Chondrocyte (in vitro differentiated cells): ENCODE measurements around the gene ZBTB8OS. TPM values are rescaled to one million over a fixed set of nuclear protein-coding genes. Genes with fewer than 3 reads are reported as not detected.

Source experiments
- DNase-seq: peaks from one replicate; pipeline ENCODE4 v3.0.0; 2021; ENCODE audit warnings: mixed read lengths, low spot score
- H3K27ac Mint-ChIP-seq: one replicate; pipeline ENCODE4 v1.8.0; 2021; ENCODE audit warnings: mild to moderate bottlenecking, moderate library complexity, mixed read lengths; ENCODE audit not compliant: unreplicated experiment
- H3K27me3 Mint-ChIP-seq: 2 replicates; pipeline ENCODE4 v1.8.0; 2021; ENCODE audit warnings: low read depth, mixed read lengths
- H3K36me3 Mint-ChIP-seq: 2 replicates; pipeline ENCODE4 v1.8.0; 2021; ENCODE audit warnings: low read depth, mixed read lengths
- H3K4me1 Mint-ChIP-seq: 2 replicates; pipeline ENCODE4 v1.8.0; 2021; ENCODE audit warnings: low read depth, mild to moderate bottlenecking, mixed read lengths
- H3K4me3 Mint-ChIP-seq: one replicate; pipeline ENCODE4 v1.8.0; 2021; ENCODE audit warnings: mild to moderate bottlenecking, moderate library complexity, mixed read lengths; ENCODE audit not compliant: unreplicated experiment
- H3K9me3 Mint-ChIP-seq: 2 replicates; pipeline ENCODE4 v1.8.0; 2021; ENCODE audit warnings: low read depth, mixed read lengths
- total RNA-seq: library from RNA; stranded (reverse); gene quantifications from 3 replicates; pipeline ENCODE4 v1.2.1, GENCODE V29; 2021
- TF ChIP-seq, protein P1 (sequence below): fragments of 200-600 bp; sonication (generic); IDR thresholded peaks from 2 replicates; pipeline ENCODE4 v1.5.0; 2021; ENCODE audit warnings: antibody characterized with exemption, mild to moderate bottlenecking, moderate library complexity

The ZBTB8OS gene
- total RNA-seq, 1 donor from 2014 or later = 30.0 TPM

DNA sequence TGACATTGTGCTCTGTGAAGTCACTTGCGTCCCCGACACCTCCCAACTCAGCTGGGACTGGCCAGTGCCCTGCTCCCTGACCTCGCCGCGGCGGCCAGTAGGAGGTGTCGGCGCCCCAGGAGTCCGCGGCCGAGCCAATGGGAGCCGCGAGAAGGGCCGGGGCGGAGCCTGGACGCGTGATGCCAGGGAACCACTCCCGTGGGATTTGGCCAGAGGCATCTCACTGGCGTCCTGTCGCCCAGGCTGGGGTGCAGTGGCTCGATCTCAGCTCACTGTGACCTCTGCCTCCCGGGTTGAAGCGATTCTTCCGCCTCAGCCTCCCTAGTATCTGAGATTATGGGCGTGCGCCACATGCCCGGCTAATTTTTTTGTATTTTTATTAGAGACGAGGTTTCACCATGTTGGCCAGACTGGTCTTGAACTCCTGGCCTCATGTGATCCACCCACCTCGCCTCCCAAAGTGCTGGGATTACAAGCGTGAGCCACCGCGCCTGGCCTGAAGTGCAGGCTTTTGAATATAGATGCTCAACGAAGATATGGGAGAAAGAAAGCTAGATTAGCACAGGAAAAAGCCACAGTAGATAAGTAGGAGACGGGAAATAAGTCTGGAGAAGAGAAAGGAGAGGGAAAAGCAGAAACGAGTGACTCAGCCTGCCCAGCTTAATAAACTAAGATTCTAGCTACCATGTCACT lies 38.0 kb downstream of the ZBTB8OS start:
- Mint-ChIP-seq H3K9me3 (no peaks in the 10 kb centered on the region), H3K36me3 (no peaks in the 10 kb centered on the region), H3K27me3 (no peaks in the 10 kb centered on the region), H3K4me1 (peaks cover 6% of the 10 kb centered on the region), H3K4me3 (peak overlapping the region; percentile 73), H3K27ac (peak overlapping the region; percentile 2)
- DNase-seq = no peak
- TF ChIP-seq, protein P1, sequence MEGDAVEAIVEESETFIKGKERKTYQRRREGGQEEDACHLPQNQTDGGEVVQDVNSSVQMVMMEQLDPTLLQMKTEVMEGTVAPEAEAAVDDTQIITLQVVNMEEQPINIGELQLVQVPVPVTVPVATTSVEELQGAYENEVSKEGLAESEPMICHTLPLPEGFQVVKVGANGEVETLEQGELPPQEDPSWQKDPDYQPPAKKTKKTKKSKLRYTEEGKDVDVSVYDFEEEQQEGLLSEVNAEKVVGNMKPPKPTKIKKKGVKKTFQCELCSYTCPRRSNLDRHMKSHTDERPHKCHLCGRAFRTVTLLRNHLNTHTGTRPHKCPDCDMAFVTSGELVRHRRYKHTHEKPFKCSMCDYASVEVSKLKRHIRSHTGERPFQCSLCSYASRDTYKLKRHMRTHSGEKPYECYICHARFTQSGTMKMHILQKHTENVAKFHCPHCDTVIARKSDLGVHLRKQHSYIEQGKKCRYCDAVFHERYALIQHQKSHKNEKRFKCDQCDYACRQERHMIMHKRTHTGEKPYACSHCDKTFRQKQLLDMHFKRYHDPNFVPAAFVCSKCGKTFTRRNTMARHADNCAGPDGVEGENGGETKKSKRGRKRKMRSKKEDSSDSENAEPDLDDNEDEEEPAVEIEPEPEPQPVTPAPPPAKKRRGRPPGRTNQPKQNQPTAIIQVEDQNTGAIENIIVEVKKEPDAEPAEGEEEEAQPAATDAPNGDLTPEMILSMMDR = peak; percentile 59

DNA sequence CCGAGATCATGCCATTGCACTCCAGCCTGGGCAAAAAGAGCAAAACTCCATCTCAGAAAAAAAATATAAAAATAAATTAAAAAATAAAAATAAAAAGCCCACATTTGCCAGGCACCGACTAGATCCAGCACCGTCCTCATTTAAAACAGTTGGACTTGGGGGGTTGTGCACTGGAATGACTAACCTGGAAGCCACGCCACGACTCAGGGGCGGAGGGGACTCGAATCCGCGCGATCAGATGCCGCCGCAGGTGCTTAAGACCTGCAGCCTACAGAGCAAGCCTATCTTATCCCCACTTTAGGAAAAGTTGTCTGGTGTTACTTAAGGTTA lies 38.5 kb downstream of the ZBTB8OS start:
- peaks cover 6% of the 10 kb centered on the region for H3K4me1 Mint-ChIP-seq
- no peaks in the 10 kb centered on the region for H3K27me3 Mint-ChIP-seq
- H3K9me3 Mint-ChIP-seq = no peaks in the 10 kb centered on the region
- H3K4me3 Mint-ChIP-seq = peak overlapping the region; percentile 73
- H3K36me3 Mint-ChIP-seq = no peaks in the 10 kb centered on the region
- TF ChIP-seq, protein P1 = no peak
- DNase-seq = no peak
- no peak overlapping the region for H3K27ac Mint-ChIP-seq

DNA sequence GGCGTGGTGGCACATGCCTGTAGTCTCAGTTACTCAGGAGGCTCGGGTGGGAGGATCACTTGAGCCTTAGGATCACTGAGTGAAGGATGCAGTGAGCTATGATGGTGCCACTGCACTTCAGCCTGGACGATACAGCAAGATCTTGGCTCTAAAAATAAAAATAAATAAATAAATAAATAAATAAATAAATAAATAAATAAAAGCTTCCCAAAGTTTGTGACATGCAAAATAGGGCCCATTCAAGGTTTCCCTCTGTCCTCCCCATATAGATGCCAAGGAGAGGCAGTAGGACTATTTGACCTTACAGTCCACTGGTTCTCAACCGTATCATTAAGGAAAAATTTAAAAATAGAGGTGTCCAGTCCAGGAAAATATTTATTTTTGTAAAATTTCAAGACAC lies 41.2 kb downstream of the ZBTB8OS start:
- Mint-ChIP-seq H3K36me3 (no peaks in the 10 kb centered on the region), H3K9me3 (no peaks in the 10 kb centered on the region), H3K4me3 (no peak overlapping the region), H3K27me3 (no peaks in the 10 kb centered on the region), H3K4me1 (peaks cover 6% of the 10 kb centered on the region), H3K27ac (no peak overlapping the region)
- DNase-seq = no peak
- TF ChIP-seq, protein P1 = no peak

DNA sequence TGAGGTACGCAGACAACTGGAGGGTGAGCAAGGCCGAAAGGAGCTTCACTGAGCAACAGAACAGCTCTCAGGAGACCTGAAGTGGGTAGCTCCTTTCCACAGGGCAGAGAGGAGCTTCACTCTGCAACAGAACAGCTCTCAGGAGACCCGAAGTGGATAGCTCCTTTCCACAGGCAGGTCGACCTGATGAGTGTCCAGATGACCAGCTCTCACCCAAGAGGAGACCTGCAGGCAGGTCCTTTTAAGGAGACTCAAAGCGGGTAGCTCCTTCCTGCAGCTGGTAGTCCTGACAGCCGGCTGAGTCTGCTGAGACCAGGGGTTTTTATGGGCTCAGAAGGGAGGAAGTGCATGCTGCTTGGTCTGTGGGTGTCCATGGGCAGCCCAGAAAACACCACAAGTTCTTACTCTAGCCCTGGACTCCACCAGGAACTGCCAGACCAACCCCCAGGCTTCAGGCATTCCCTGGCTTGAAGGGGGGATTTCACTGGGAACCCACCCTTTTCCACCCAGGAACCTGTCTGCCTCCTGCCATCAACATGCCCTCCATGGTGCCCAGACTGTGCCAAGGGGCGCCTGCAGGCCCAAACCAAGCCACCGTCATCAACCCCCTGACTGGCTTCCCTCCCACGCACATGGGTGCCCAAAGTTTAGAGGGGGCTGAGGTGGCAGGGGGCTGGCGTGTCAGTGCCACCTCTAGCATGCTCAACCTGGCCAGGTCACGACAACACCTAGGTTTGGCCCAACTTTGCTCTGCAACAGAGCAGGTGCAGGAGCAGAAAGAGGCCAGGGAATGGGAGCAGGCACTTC lies 43.6 kb downstream of the ZBTB8OS start:
- Mint-ChIP-seq H3K4me1 (no peaks in the 10 kb centered on the region), H3K9me3 (no peaks in the 10 kb centered on the region), H3K27me3 (no peaks in the 10 kb centered on the region), H3K36me3 (peaks cover 3% of the 10 kb centered on the region), H3K27ac (no peak overlapping the region), H3K4me3 (no peak overlapping the region)
- DNase-seq = no peak
- TF ChIP-seq, protein P1 = no peak

DNA sequence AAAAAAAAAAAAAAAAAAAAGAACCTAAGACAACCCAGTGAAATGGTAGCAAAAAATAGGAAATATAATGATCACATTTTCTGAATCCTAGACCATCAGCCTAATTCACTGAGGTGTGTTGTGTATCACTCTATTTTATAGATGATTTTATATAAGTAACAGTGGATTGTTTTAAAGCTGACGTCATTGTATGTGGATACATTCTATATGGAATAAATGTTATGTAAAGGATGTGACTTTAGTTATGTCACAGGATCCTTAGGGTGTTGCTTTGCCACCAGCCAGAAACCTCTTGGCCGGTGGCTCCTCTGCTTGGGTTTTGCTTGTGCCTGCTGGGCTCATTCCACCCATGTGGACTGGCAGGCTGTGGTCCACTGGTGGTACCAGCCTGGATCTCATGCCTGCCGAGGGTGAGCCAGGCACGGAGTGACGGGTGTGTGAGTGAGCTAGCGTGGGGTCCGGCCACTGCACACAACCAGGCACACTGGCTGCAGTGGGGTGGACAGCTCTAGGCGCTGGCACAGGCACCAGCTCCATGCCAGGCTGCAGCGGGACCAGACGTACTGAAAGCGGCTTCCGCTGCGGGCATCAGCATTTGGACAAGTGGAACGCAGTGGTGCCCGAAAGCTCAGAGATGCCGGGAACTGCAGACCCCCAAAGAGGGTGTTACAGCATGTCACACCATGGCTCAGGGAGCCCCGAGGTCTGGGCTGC lies 44.5 kb downstream of the ZBTB8OS start:
- peaks cover 3% of the 10 kb centered on the region for H3K36me3 Mint-ChIP-seq
- H3K9me3 Mint-ChIP-seq = no peaks in the 10 kb centered on the region
- no peaks in the 10 kb centered on the region for H3K4me1 Mint-ChIP-seq
- TF ChIP-seq, protein P1 = no peak
- H3K27ac Mint-ChIP-seq = no peak overlapping the region
- no peak for DNase-seq
- H3K27me3 Mint-ChIP-seq = no peaks in the 10 kb centered on the region
- H3K4me3 Mint-ChIP-seq = no peak overlapping the region
